IMR-90 (cell line): Measurements from ENCODE around the gene ASB9. TPM values are rescaled to one million over a fixed set of nuclear protein-coding genes. Genes with fewer than 3 reads are reported as not detected.
"Not testable (repeated sequence)": the region's sequence is repeated elsewhere in the genome, so short reads cannot be mapped to it uniquely, and the experiment has no call there.

Experiments used
- ATAC-seq: fragments of 200-7000 bp; cut with Tn5 transposase; 2 replicates; pipeline ENCODE4 v1.9.1; 2020; ENCODE audit warnings: low read depth, mild to moderate bottlenecking, moderate library complexity
- BruUV-seq: library from RNA; stranded (reverse); fragments of 400-500 nt; replicated peaks from 2 replicates; lab custom pipeline; 2021; lab: Mats Ljungman, UMichigan
- CTCF ChIA-PET: fragments of 300-600 bp; formaldehyde crosslinking; extraction: SDS; loops from one replicate; lab custom pipeline; 2021; ENCODE audit warnings: antibody characterized with exemption; lab: Yijun Ruan, JAX
- POLR2A ChIA-PET: fragments of 300-600 bp; sonication (Branson Sonifier 250); formaldehyde crosslinking; loops from one replicate; lab custom pipeline; 2022; ENCODE audit warnings: antibody characterized with exemption; ENCODE audit not compliant: unreplicated experiment; lab: Charles Lee
- DNase-seq: peaks from one replicate; pipeline ENCODE4 v3.0.0; 2013
- H2AFZ ChIP-seq: replicated peaks from 2 replicates; pipeline ENCODE3; 2013; ENCODE audit warnings: low read length, mild to moderate bottlenecking; ENCODE audit not compliant: poor library complexity
- H2AK5ac ChIP-seq: 2 replicates; pipeline ENCODE4 v1.6.1; 2013; ENCODE audit warnings: low read depth, low read length, inconsistent platforms
- H2AK9ac ChIP-seq: replicated peaks from 2 replicates; pipeline ENCODE3; 2013; ENCODE audit warnings: mild to moderate bottlenecking, low read depth, low read length, moderate library complexity; ENCODE audit not compliant: poor library complexity
- H2BK120ac ChIP-seq: 2 replicates; pipeline ENCODE4 v1.6.1; 2013; ENCODE audit warnings: low read depth, low read length, inconsistent platforms
- H2BK15ac ChIP-seq: 3 replicates; pipeline ENCODE4 v1.6.1; 2013; ENCODE audit warnings: low read depth, low read length, inconsistent platforms
- H2BK20ac ChIP-seq: 2 replicates; pipeline ENCODE4 v1.6.1; 2013; ENCODE audit warnings: low read depth, mild to moderate bottlenecking, inconsistent platforms, low read length, moderate library complexity
- H2BK5ac ChIP-seq: 2 replicates; pipeline ENCODE4 v1.6.1; 2013; ENCODE audit warnings: mild to moderate bottlenecking, low read depth, low read length, inconsistent platforms; ENCODE audit not compliant: poor library complexity, severe bottlenecking
- H3K14ac ChIP-seq: replicated peaks from 2 replicates; pipeline ENCODE4 v1.6.1; 2013; ENCODE audit warnings: low read depth, low read length, inconsistent platforms
- H3K18ac ChIP-seq: 2 replicates; pipeline ENCODE4 v1.6.1; 2013; ENCODE audit warnings: low read depth, low read length, control low read depth
- H3K23ac ChIP-seq: 2 replicates; pipeline ENCODE4 v1.6.1; 2013; ENCODE audit warnings: low read depth, low read length, inconsistent platforms
- H3K27ac ChIP-seq: 2 replicates; pipeline ENCODE4 v1.5.1; 2013; ENCODE audit warnings: mild to moderate bottlenecking, control low read depth, low read length; ENCODE audit not compliant: insufficient read depth
- H3K27me3 ChIP-seq: 2 replicates; pipeline ENCODE4 v1.6.1; 2013; ENCODE audit warnings: low read length; ENCODE audit not compliant: control insufficient read depth, insufficient read depth
- H3K36me3 ChIP-seq: 2 replicates; pipeline ENCODE4 v1.6.1; 2013; ENCODE audit warnings: low read length, mixed read lengths; ENCODE audit not compliant: control insufficient read depth, insufficient read depth
- H3K4ac ChIP-seq: 2 replicates; pipeline ENCODE4 v1.6.1; 2013; ENCODE audit warnings: low read depth, low read length, inconsistent platforms
- H3K4me1 ChIP-seq: 2 replicates; pipeline ENCODE4 v1.6.1; 2013; ENCODE audit warnings: low read length, mixed read lengths; ENCODE audit not compliant: control insufficient read depth, insufficient read depth
- H3K4me2 ChIP-seq: 2 replicates; pipeline ENCODE4 v1.6.1; 2013; ENCODE audit warnings: low read depth, mild to moderate bottlenecking, control low read depth, low read length, moderate library complexity
- H3K4me3 ChIP-seq: 2 replicates; pipeline ENCODE4 v1.5.1; 2013; ENCODE audit warnings: low read depth, mild to moderate bottlenecking, control low read depth, low read length, moderate library complexity; ENCODE audit not compliant: insufficient read depth
- H3K56ac ChIP-seq: 2 replicates; pipeline ENCODE4 v1.6.1; 2013; ENCODE audit warnings: low read length, inconsistent platforms; ENCODE audit not compliant: insufficient read depth; ENCODE audit errors: extremely low read depth
- H3K79me1 ChIP-seq, 2 experiments: 2 replicates each; pipeline ENCODE4 v1.6.1; 2013; ENCODE audit warnings: low read length in 2 of 2, inconsistent platforms in 1 of 2, low read depth in 1 of 2
- H3K9ac ChIP-seq: 2 replicates; pipeline ENCODE4 v1.6.1; 2013; ENCODE audit warnings: low read depth, low read length, control low read depth
- H3K9me1 ChIP-seq: 2 replicates; pipeline ENCODE4 v1.6.1; 2013; ENCODE audit warnings: low read length, inconsistent platforms; ENCODE audit not compliant: insufficient read depth
- H3K9me3 ChIP-seq: 2 replicates; pipeline ENCODE4 v1.6.1; 2013; ENCODE audit warnings: low read length; ENCODE audit not compliant: control insufficient read depth, insufficient read depth
- H4K20me1 ChIP-seq: 2 replicates; pipeline ENCODE4 v1.6.1; 2013; ENCODE audit warnings: low read length, inconsistent platforms; ENCODE audit not compliant: insufficient read depth
- H4K5ac ChIP-seq: 2 replicates; pipeline ENCODE4 v1.6.1; 2013; ENCODE audit warnings: mild to moderate bottlenecking, low read depth, low read length, control low read depth
- H4K8ac ChIP-seq, 2 experiments: 2 replicates each; pipeline ENCODE4 v1.6.1; 2013; ENCODE audit warnings: low read depth in 2 of 2, low read length in 2 of 2, control low read depth in 1 of 2, inconsistent platforms in 1 of 2
- H4K91ac ChIP-seq: 2 replicates; pipeline ENCODE4 v1.6.1; 2013; ENCODE audit warnings: low read depth, low read length, inconsistent platforms; ENCODE audit not compliant: insufficient read depth
- WGBS, 2 experiments: methylation state at CpG; one replicate each; pipeline versions ENCODE4 v1.1.5 to v1.1.7; 2013; ENCODE audit warnings: missing lambda C conversion rate in 2 of 2; ENCODE audit not compliant: insufficient read length in 1 of 2; ENCODE audit errors: extremely low coverage in 2 of 2; 5-methylcytosine and 5-hydroxymethylcytosine counted together
- dilution Hi-C: fragments of 300-500 bp; cut with HindIII; formaldehyde crosslinking; loops from one replicate; pipeline ENCODE4 v1.14.3; 2018; ENCODE audit warnings: low sequenced_read_pairs; ENCODE audit not compliant: unreplicated experiment
- in situ Hi-C: fragments of 300-500 bp; cut with MboI; formaldehyde crosslinking; loops from 3 replicates; pipeline ENCODE4 v1.14.3; 2019; ENCODE audit warnings: low sequenced_read_pairs, inconsistent platforms, mixed read lengths
- intact Hi-C: fragments of 100-400 bp; cut with micrococcal nuclease; formaldehyde crosslinking; loops from 2 replicates; pipeline ENCODE4 v1.10.0; 2022
- polyA plus RNA-seq, 3 experiments: library from polyadenylated mRNA; depleted of rRNA; stranded (reverse); fragments of >200 nt; gene quantifications; 2 replicates each; pipeline ENCODE4 v1.2.3, GENCODE V29; 2012; ENCODE audit warnings: low replicate concordance in 1 of 3
- total RNA-seq: library from RNA; depleted of rRNA; stranded (reverse); fragments of >200 nt; gene quantifications from 2 replicates; pipeline ENCODE4 v1.2.3, GENCODE V29; 2012

ASB9 gene
- total and polyA plus RNA-seq, 2 of the 4 experiments (the other 2 are of a cell fraction), result 0.15 to 0.36 TPM

- H3K4me2 ChIP-seq, H2BK120ac ChIP-seq, H4K5ac ChIP-seq, H3K18ac ChIP-seq, H3K9me3 ChIP-seq, H4K8ac ChIP-seq, POLR2A ChIA-PET, H3K27me3 ChIP-seq, H2AK9ac ChIP-seq, H3K9ac ChIP-seq, H3K36me3 ChIP-seq, H3K23ac ChIP-seq, H3K4me1 ChIP-seq, intact Hi-C loops, H2AK5ac ChIP-seq, H2AFZ ChIP-seq, BruUV-seq, H2BK15ac ChIP-seq, CTCF ChIA-PET, H3K56ac ChIP-seq, H3K14ac ChIP-seq, H3K27ac ChIP-seq, H3K9me1 ChIP-seq, dilution Hi-C loops, H4K20me1 ChIP-seq, in situ Hi-C loops, H3K79me1 ChIP-seq, ATAC-seq, H2BK20ac ChIP-seq, H4K91ac ChIP-seq, H2BK5ac ChIP-seq, DNase-seq, H3K4me3 ChIP-seq, H3K4ac ChIP-seq: not testable (repeated sequence)
- no CpG with 5 or more reads among the region's 2 CpGs for WGBS, 2 experiments
Measured at GRCh38 chrX:15198608-15199202, 71.2 kb downstream of the ASB9 start.
